Stimulated activated CD8-positive, alpha-beta memory T cell treated with anti-CD3 and anti-CD28 coated beads, Interleukin-2, amount 100 ng/mL, for 1 hour (primary cell): Measurements from ENCODE around the gene EIF4B.

ENCODE experiments used
- DNase-seq, 2 donors: peaks; one replicate each; pipeline ENCODE4 v3.0.0-alpha.2; 2020; ENCODE audit warnings: low read depth in 2 of 2

EIF4B gene

GRCh38 chr12:53070877-53071492 is 64.7 kb downstream of the EIF4B start:
- no peak for DNase-seq

DNA sequence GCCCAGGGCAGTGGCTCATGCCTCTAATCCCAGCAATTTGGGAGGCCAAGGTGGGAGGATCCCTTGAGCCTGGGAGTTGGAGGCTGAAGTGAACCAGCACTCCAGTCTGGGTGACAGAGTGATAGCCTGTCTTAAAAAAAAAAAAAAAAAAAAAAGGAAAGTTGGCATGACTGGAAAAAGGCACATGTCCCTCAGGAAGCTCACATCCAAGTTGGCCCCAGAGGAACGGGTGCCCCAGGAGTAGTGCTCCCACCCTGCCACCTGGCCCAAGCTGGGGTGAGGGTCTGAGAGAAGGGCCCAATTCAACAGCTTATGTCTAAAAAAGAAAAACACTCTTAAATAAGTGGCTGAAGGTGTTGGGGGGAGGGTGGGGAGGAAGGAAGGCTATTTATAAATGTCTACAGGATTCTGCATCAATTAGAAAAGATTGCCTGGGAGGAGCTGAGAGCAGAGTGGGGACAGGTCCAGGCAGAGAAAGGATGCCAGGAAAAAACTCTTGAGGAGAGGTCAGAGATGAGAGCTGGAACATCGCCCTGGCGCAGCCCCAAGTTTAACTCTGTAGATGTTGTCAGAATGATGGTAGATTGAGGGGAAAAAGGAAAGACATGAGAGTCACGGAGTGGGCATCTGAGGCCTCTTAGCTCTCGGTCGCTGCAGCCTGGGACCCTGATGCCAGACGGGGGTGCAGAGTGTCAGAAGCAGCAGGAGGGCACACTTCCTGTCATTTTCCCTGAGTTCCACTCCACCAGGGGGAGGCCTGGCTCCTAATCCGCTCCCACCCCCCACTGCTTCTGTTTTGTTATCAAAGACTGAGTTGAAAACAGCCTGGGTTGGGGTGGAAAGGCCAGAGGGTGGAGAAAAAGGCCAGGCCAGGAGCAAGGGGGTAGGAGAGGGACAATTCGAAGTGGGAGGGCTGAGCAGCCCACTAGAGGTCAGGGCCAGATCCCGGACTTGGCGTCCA is 65.6 kb downstream of the EIF4B start:
- no peak for DNase-seq

GRCh38 chr12:53073881-53074280 is 67.6 kb downstream of the EIF4B start:
- no peak for DNase-seq

GRCh38 chr12:53074283-53074998 is 68.2 kb downstream of the EIF4B start:
- DNase-seq, result no peak

DNA sequence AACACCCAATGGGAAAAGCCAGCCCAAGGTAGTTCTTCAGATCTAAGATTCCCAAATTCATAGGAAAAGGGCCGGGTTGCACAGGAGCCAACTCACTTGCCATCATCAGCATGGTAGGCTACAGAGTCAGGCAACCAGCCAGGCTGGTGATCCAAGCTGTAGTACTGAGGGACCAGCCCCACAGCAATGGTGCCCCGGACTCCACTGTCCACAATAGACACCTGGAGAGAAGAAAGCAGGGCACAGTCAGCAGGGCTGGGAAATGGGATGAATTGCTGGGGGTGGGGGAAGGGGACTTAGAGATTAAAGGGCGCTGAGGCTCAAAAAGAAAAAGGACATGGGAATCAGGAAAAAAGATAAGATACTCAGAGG is 68.7 kb downstream of the EIF4B start:
- DNase-seq, result no peak

DNA sequence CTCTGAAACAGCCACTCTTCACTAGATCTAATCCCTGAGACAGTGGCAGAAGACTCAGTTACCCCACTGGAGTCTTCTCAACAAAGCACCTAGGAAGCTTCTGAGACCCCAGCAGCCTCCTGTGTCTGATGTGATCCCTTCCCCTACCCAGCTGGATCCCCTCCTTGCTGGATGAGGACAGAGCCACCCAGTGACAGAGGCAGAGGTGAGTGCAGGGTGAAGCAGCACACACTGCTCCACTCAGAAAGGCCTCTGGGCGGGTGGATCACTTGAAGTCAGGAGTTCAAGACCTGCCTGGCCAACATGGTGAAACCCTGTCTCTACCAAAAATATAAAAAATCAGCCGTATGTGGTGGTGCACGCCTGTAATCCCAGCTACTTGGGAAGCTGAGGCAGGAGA is 70.2 kb downstream of the EIF4B start:
- no peak for DNase-seq

DNA sequence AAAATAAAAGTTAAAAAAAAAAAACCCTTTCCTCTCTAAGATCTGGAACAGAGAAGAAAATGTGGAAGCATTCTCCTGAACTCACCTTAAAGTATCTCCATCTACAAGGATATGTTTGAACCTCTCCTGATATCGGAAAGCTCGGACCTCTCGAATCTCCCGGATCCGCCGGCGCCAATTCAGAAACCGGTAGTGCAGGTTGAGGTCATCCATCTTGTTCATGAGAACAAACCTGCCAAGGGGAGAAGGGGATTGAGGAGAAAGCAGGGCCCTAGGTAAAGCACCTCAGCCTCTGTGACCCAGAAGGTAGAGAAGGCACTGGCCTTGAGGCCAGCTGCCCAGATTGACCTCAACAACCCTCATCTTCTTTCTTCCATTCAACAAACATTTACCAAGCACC is 70.8 kb downstream of the EIF4B start:
- no peak for DNase-seq

GRCh38 chr12:53078425-53079225 is 72.4 kb downstream of the EIF4B start:
- DNase-seq, result no peak

DNA sequence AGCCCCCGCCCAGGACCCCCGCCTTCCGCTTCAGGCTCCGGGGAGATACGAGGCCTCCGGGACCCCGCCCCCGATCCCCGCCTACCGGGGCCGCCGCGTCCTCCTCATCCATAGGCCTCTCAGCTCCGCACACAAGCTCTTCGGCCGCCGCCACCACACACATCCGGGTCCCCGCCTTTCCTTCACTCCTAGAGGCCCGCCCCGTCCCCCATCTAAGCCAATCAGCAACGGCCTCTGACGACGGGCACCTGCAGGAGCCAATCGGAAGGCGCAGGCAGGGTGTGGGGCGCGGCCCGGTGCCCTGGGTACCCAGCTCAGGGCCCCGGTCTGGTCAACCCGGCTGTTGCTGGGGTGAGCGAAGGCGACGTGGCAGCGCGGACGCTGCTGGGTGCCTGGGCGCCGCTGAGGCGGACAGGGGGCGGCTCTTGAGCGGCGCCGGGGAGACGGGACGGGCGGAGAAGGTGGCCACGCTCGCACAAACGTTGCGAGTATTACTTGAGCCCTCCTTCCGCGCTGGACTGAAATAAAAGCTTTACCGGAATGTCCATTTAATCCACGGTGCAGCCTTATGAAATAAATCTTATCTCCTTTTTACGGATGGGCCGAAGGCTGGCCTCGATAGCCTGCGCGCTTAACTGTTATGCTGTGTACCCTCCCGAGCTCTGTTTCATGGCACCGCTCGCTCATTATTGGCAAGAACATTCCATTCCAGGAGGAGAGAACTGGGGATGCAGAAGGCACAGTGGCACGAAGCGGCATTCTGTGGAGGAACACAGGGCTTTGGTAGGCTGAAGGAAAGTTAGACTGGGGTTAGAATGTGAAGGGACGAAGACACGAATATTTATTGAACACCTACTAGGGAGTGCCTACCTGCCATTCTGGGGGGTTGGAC is 73.2 kb downstream of the EIF4B start, which contains the start of gene SPRYD3:
Gene SPRYD3, minus strand, starts transcription at position 165 of the 892 bp plus-strand sequence. Its CDS starts 57 bp downstream, at position 108.
- peak; percentile 91 to 92 for DNase-seq

- no peak for DNase-seq
Measured at GRCh38 chr12:53082637-53083175, 76.5 kb downstream of the EIF4B start.

- DNase-seq, result no peak
Measured at GRCh38 chr12:53086361-53086760, 80.1 kb downstream of the EIF4B start.

- DNase-seq, result no peak
Measured at GRCh38 chr12:53090105-53090504, 83.8 kb downstream of the EIF4B start.

GRCh38 chr12:53090554-53090953 is 84.3 kb downstream of the EIF4B start:
- no peak for DNase-seq

GRCh38 chr12:53091756-53092155 is 85.5 kb downstream of the EIF4B start:
- DNase-seq, result no peak
